ENCODE data around the gene RRAS2. TPM values are rescaled to one million over a fixed set of nuclear protein-coding genes. Genes with fewer than 3 reads are reported as not detected.

RRAS2 gene
- polyA plus RNA-seq, 3 donors, result 0.19 to 0.31 TPM; not detected in 1

GRCh38 chr11:14317659-14318325, 41.2 kb downstream of the RRAS2 start:
- no peaks in the 10 kb centered on the region for H3K27me3 ChIP-seq (ENCODE audit: control insufficient read depth in 2 of 2, insufficient read depth in 2 of 2, low read length in 2 of 2)
- H3K36me3 Mint-ChIP-seq, result no peaks in the 10 kb centered on the region
- H2AFZ ChIP-seq (ENCODE audit: insufficient read depth, low read depth, low read length, poor library complexity, severe bottlenecking), result no peak overlapping the region
- H3K4me1 Mint-ChIP-seq, result no peaks in the 10 kb centered on the region
- H3K4me3 Mint-ChIP-seq, result no peak overlapping the region
- TF ChIP-seq CTCF (IDR thresholded peaks at IDR 0.05), result no peak
- H3K27ac ChIP-seq (ENCODE audit: low read depth in 1 of 2, low read length in 2 of 2), result no peak overlapping the region
- peaks cover 2 to 8% (median 5%) of the 10 kb centered on the region in 3 donors for H3K27me3 Mint-ChIP-seq (ENCODE audit: low read depth in 3 of 3)
- no peaks in the 10 kb centered on the region for H3K79me2 ChIP-seq (ENCODE audit: insufficient read depth, low read length)
- H3K9me3 Mint-ChIP-seq, result no peaks in the 10 kb centered on the region
- no peaks in the 10 kb centered on the region for H3K36me3 ChIP-seq (replicated peaks in 1 of 2; ENCODE audit: control insufficient read depth in 1 of 2, insufficient read depth in 2 of 2, low read length in 2 of 2)
- no peaks in the 10 kb centered on the region for H3K9me3 ChIP-seq (replicated peaks in 1 of 2; ENCODE audit: control insufficient read depth in 1 of 2, insufficient read depth in 1 of 2, low read length in 2 of 2)
- DNase-seq, result no peak
- no peaks in the 10 kb centered on the region for H4K20me1 ChIP-seq (ENCODE audit: insufficient read depth, low read length)
- WGBS (ENCODE audit: insufficient coverage), result 88% methylated on average over 3 of the region's 7 CpGs
- H3K27ac Mint-ChIP-seq, result no peak overlapping the region
- H3K4me3 ChIP-seq (replicated peaks in 1 of 3; ENCODE audit: low read depth in 2 of 3, low read length in 3 of 3), result no peak overlapping the region
- no peaks in the 10 kb centered on the region for H3K4me1 ChIP-seq (ENCODE audit: control insufficient read depth in 1 of 2, insufficient read depth in 2 of 2, low read length in 2 of 2)
- intact Hi-C loops (cut with micrococcal nuclease), result no loop called here
- H3K9ac ChIP-seq (ENCODE audit: insufficient read depth, low read length, poor library complexity, severe bottlenecking), result no peak overlapping the region
- no peak overlapping the region for H3K4me2 ChIP-seq (replicated peaks; ENCODE audit: extremely low read depth, low read length, poor library complexity, severe bottlenecking)

DNA sequence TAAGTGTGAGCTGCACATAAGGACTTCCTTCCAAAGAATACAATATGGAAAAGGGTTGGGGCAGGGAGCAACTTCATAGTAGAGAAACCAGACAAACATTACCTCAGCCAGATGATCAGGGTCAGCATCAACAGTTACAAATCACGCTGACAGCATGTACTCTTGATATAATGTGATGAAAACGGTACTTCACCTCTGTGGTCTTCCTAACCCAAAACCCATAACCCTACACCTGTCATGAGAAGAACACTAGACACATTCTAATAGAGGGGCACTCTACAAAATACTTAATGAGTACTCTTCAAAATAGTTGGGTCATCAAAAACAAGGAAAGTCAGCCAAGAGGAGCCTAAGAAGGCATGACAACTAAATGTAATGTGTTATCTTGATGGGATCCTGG, 43.9 kb downstream of the RRAS2 start:
- no peaks in the 10 kb centered on the region for H3K9me3 Mint-ChIP-seq
- Histone ChIP-seq H3K79me2 (ENCODE audit: insufficient read depth, low read length) (no peaks in the 10 kb centered on the region), H3K9me3 (replicated peaks in 1 of 2; ENCODE audit: control insufficient read depth in 1 of 2, insufficient read depth in 1 of 2, low read length in 2 of 2) (no peaks in the 10 kb centered on the region), H3K4me1 (ENCODE audit: control insufficient read depth in 1 of 2, insufficient read depth in 2 of 2, low read length in 2 of 2) (no peaks in the 10 kb centered on the region), H3K27me3 (ENCODE audit: control insufficient read depth in 2 of 2, insufficient read depth in 2 of 2, low read length in 2 of 2) (no peaks in the 10 kb centered on the region), H3K9ac (ENCODE audit: insufficient read depth, low read length, poor library complexity, severe bottlenecking) (no peak overlapping the region), H3K27ac (ENCODE audit: low read depth in 1 of 2, low read length in 2 of 2) (no peak overlapping the region), H4K20me1 (ENCODE audit: insufficient read depth, low read length) (no peaks in the 10 kb centered on the region), H2AFZ (ENCODE audit: insufficient read depth, low read depth, low read length, poor library complexity, severe bottlenecking) (no peak overlapping the region), H3K4me2 (replicated peaks; ENCODE audit: extremely low read depth, low read length, poor library complexity, severe bottlenecking) (no peak overlapping the region), H3K36me3 (replicated peaks in 1 of 2; ENCODE audit: control insufficient read depth in 1 of 2, insufficient read depth in 2 of 2, low read length in 2 of 2) (no peaks in the 10 kb centered on the region), H3K4me3 (replicated peaks in 1 of 3; ENCODE audit: low read depth in 2 of 3, low read length in 3 of 3) (no peak overlapping the region)
- no CpG with 5 or more reads among the region's 2 CpGs for WGBS (ENCODE audit: insufficient coverage)
- no peak for DNase-seq
- no peaks in the 10 kb centered on the region for H3K4me1 Mint-ChIP-seq
- no peak for TF ChIP-seq CTCF (IDR thresholded peaks at IDR 0.05)
- no peak overlapping the region for H3K4me3 Mint-ChIP-seq
- intact Hi-C loops (cut with micrococcal nuclease), result no loop called here
- no peak overlapping the region for H3K27ac Mint-ChIP-seq
- H3K27me3 Mint-ChIP-seq (ENCODE audit: low read depth in 3 of 3), result no peaks in the 10 kb centered on the region
- no peaks in the 10 kb centered on the region for H3K36me3 Mint-ChIP-seq

Data from CD14-positive monocyte (primary cell).